Activated T-cell treated with anti-CD3 and anti-CD28 coated beads for 24 hours (primary cell): Measurements from ENCODE around the gene RNF212.
"Not testable (repeated sequence)": the region's sequence is repeated elsewhere in the genome, so short reads cannot be mapped to it uniquely, and the experiment has no call there.

Source experiments
- DNase-seq: peaks from one replicate; pipeline ENCODE4 v3.0.0-alpha.2; 2020; ENCODE audit warnings: low read depth

The RNF212 gene

DNA sequence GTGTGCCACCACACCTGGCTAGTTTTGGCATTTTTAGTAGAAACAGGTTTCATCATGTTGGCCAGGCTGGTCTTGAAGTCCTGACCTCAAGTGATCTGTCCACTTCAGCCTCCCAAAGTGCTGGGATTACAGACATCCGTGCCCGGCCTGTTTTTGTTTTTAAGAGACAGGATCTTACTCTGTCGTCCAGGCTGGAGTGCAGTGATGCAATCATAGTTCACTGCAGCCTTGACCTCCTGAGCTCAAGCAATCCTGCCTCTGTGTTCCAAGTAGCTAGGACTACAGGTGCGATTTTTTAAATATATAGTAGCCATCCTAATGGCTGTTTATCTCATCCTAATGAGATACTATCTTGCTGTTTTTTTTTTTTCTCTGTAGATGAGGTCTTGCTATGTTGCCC, 47.6 kb downstream of the RNF212 start:
- DNase-seq, result no peak

DNA sequence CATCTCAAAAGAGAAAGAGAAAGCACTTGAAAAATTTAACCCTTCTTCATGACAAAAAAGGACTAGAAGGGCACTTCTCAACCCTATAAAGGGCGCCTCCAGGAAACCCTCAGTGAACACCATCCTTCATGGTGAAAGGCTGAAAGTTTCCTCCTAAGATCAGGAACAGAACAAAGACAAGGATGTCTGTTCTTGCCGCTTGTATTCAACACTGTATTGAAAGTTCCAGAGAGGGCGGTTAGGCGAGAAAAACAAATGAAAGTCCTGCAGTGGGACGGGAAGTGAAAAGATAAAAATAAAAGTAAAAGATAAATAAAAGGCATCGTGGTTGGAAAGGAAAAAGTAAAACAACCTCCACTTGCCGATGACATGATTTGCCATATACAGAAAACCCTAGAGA, 50.9 kb downstream of the RNF212 start:
- no peak for DNase-seq

DNA sequence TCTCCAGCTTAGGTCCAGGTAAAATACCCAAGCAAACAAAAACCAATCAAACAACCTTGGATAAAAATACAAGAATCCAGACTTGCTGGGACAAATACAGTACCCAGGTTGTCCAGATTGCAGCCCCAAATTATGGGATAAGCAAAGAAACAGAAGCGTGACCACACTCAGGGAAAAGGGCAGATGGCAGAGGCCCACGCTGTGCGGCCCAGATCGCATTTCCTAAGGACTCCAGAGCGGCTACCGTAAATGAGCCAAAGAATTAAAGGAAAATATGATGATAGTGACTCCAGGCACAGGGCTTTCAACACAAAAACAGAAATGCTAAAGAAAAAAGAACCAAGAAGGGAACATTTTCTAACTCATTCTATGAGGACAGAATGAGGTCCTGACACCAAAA, 51.6 kb downstream of the RNF212 start:
- no peak for DNase-seq

DNA sequence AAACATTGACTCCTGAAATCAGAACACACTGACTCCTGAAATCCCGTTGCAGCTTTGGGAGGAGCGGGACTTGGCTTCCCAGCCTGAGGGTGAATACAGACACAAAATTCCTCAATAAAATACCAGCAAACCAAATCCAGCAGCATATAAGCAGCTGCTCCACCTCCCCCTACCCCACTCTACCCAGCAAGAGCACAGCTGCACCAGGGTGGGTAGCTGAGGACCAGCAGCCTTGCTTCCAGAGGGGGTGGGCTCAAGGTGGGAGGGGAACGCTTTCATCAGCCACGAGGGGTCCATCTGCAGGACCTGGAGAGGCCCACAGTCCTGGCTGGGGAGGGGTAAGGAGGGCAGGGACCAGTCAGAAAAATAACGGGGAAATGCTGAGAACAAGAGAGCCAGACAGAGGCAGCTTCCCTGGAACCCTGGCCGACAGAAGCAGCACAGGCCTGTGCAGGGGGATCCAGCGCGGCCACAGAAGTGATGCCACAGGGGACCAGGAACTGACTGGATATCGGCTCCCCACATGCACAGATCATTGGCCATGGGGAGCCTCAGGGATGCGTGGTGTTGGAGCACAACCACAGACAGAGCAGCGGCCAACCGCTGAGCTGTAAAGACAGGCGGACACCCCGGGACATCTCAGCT, 52.2 kb downstream of the RNF212 start:
- no peak for DNase-seq

DNA sequence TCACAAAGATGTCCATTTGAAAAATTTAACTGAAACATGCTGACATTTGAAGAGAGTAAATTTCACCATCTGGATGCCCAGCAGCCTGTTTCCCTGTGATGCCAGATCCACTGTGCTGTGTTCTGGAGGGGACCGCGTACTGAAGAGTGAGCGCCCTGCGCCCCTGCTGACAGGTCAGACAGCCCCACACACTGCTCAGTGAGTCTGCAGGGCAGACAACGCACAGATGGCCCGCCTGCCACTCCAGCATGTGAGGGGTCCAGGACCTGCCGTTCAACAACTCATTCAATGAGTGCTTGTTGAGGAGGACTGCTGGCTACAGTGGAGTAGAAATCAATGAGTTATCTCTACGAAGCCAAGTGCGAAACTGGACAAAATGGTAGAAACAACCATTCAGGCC, 52.7 kb downstream of the RNF212 start:
- DNase-seq, result no peak

DNA sequence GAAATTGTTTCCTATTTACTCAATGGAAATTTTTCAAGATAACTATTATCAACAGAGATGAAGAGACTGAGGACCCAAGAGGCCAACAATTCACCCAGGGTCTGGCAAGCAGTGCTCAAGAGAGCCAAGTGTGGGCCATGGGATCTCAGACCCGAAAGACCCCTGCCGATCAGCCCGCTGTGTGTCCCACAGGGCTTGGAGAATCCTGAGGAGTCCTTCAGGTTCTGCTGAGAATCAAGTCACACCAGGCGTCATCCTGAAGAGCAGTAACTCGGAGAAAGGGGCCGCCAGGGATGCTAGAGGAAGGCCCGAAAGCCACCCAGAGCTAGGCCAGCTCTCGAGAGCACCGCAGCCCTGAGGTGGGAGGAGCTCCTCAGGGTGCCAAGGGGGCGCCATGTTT, 53.2 kb downstream of the RNF212 start:
- DNase-seq, result no peak

DNA sequence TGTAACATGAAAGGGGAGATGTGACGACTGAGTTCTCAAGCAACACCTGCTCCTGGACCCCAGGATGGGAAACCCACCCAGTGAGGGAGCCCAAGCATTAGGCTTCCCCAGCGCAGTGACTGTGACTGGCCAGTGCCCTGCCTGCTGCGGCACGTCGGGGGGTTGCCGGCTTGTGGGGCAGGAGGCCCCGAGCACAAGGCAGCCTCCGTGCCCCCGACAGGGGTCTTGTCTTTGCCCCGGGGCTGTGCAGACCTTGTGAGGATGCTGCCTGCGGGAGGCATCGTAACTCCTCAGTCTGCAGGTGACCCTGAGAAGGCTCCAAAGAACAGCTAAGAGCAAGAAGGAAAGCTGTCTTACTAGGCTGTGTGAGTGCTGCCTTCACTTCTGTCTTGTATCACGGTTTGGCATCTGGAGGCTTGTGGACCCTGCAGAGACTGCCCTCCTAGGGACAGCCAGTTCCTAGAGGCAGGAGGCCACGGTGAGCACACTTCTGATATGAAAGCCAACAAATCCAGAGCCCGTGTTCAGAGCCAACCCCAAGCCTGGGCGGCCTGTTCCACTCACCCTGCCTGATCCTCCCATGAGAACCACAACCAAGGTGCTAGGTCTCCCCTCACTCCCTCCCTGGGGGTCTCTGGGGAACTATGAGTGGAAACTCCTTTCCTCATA, 54.2 kb downstream of the RNF212 start:
- no peak for DNase-seq

DNA sequence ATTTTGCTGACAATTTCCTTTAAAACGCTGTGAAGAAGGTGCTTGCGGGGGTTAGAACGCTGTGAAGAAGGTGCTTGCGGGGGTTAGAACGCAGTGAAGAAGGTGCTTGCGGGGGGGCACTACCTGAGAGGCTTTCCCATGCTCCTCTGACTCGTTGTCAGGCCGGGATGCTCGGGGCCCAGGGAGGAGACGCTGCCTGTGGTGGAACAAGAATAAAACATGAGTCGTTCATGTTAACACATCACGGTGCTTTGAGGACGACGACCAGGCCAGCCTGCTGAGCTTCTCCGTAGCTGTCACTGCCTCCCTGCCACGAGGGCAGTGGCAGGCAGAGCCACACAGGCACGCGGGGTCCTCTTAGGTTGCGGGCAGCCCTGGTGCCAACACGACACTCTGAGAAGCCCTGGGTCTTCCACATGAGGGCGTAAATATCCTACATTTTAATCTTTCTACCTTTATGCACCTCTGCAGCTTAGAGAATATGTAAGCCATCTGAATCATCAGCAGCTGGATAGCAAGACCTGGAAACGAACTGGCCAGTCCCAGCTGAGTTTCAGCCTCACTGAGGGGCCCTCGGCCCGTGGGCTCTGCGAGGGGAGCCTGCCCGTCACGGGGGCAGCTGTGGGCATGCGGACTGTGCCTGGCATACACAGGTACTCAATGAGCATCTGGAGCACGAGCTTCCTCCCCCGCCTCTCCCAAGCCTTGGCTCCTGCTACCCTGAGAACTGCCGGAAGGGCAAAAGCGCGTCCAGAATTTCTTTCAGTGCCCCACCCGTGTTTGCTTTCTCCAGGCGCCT, 55.0 kb downstream of the RNF212 start:
- DNase-seq, result no peak

DNA sequence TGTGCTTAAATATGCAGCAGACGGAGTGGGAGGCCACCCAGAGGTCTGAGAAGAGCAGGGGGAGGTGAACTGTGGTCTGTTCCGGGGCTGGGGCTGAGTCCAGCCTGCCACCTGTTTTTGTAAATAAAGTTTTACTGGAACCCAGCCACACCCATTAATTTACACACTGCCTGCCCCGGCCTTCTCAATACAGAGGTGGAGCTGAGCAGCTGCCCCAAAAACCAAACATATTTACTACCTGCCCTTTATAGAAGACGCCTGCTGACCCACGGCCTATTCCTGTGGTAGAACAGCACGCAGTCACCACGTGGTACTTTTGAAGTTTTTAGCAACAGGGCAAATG, 56.0 kb downstream of the RNF212 start:
- DNase-seq, result no peak

DNA sequence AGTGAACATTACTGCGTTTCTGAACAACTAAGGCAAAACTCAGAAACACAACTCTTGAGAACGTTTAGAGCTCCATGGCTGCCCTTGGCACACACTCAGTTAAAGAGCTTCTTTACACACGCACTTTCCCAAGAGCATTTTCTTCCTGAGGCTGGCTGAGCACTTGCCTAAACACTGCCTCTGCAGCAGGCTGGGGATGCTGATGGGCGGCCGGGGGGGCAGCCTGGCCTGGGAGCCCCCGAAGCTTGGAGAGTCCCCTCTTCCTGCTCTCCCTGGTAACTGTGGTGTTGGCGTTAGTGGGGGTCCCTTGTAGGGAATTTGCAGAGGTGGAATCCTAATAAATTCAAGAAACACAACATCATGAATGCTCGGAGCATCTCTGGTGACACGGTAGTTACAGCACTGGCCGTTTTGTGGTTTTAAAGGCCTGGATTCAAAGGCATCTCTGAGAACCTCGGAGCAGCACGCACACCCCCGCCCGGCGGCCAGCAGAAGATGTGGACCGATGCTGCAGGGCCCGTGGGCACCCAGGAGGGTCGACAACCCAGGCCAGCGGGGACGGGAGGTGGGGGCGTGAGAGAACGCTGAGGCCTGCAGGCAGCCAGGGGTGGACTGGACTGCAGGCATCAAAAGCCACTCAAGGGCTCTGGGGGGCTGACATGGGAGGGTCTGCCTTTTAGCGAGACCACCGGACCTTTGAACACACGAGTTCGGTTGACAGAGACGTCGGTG, 56.5 kb downstream of the RNF212 start:
- no peak for DNase-seq

DNA sequence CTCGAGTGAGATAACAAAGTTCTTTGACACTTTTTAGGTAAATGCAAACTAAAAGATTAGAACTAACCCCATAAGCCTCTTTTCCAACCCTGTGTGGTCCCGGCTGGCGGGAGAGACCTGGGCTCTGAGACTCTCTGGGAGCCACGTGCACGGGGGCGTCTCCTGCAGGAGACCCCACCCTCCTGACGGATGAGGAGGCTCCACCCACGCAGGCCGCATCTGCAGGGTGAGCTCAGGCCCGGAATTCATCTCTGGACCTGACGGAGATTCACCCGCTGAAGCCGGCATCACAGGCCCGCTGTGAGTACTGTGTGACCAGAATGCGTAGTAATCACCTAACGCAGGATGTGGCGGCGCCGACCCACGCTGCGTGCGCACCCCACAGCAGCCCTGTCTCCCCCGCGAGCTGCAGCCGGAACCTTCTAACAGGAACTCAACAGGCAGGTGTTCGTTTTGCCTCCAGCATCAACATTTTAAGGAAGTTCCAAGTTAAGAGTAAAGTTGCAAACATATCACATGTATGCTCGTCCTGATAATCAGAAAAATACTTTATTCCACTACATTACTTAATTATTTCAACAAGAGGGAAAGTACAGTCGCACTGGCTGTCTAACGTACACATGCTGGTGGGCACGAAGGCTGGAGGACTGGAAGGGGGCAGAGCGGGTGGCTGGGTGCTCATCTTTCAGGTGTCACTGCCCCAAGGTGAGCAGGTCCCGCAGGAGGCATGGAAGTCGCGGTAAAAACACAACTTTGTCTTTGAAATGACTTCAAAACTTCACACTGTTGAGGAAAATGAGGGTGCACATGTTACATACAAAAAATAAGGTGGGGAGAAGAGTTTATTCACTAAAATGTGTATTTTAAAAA, 57.4 kb downstream of the RNF212 start:
- peak; percentile 64 for DNase-seq

DNA sequence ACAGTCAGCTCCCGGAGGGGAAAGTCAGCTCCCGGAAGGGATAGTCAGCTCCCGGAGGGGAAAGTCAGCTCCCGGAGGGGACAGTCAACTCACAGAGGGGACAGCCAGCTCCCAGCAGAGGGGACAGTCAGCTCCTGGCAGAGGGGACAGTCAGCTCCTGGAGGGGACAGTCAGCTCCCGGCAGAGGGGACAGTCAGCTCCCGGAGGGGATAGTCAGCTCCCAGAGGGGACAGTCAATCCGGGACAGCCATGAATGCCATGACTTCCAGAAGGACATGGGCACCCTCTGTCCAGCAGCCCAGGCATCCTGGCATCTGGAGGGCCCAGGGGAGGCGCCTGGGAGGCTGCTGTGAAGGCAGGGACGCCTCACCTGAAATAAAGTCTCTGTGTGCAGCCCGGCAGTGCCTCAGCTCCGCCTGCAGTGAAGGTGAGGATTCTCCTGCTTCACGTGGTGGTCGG, 58.1 kb downstream of the RNF212 start:
- DNase-seq, result not testable (repeated sequence)

DNA sequence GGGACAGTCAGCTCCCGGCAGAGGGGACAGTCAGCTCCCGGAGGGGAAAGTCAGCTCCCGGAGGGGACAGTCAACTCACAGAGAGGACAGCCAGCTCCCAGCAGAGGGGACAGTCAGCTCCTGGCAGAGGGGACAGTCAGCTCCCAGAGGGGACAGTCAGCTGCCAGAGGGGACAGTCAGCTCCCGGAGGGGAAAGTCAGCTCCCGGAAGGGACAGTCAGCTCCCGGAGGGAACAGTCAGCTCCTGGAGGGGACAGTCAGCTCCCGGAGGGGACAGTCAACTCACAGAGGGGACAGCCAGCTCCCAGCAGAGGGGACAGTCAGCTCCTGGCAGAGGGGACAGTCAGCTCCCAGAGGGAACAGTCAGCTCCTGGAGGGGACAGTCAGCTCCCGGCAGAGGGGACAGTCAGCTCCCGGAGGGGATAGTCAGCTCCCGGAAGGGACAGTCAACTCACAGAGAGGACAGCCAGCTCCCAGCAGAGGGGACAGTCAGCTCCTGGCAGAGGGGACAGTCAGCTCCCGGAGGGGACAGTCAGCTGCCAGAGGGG, 58.6 kb downstream of the RNF212 start:
- not testable (repeated sequence) for DNase-seq

DNA sequence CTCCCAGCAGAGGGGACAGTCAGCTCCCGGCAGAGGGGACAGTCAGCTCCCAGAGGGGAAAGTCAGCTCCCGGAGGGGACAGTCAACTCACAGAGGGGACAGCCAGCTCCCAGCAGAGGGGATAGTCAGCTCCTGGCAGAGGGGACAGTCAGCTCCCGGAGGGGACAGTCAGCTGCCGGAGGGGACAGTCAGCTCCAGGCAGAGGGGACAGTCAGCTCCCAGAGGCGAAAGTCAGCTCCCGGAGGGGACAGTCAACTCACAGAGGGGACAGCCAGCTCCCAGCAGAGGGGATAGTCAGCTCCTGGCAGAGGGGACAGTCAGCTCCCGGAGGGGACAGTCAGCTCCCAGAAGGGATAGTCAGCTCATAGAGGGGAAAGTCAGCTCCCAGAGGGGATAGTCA, 59.5 kb downstream of the RNF212 start:
- DNase-seq, result not testable (repeated sequence)

DNA sequence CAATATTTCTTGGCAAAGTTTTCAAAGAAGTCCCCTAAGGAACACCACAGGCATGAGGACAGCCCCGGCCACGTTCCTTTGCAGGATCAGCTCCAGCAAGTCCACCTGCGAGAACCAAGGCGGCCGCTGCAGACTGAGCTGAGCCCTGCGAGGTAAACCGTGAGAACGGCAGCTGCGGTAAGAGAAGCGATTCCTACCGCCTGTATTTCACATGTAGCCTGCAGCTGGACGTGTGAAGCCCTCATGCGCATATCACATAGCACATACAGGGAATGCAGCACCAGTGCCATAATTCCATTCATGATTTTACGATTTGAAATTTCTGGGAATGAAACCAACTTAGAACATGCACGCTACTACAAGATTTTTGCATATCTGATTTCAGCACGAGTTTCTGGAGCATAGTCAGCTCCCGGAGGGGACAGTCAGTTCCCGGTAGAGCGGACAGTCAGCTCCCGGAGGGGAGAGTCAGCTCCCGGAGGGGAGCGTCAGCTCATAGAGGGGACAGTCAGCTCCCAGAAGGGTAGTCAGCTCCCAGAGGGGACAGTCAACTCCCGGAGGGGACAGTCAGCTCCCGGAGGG, 60.2 kb downstream of the RNF212 start:
- DNase-seq, result no peak

DNA sequence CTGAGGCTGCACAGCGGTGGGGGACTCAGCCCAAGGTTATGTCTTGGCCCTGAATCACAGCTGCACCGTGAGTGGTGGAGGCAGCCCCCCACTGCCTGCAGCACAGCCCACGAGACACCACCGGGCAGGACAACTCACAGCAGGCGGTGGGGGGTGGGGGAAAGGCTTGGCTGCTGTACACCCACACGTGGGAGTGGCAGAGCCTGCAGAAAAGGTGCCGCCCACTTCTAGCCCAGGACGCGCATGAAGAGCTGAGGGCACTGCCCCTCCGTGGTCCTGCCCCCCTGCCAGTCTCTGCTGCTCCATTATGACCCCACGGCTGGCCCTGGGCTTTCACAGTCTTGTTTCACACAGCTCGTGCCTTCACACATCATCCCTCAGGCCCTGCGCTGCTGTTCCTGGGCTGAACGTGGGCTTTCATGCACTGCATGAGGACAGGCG, 61.1 kb downstream of the RNF212 start:
- no peak for DNase-seq

DNA sequence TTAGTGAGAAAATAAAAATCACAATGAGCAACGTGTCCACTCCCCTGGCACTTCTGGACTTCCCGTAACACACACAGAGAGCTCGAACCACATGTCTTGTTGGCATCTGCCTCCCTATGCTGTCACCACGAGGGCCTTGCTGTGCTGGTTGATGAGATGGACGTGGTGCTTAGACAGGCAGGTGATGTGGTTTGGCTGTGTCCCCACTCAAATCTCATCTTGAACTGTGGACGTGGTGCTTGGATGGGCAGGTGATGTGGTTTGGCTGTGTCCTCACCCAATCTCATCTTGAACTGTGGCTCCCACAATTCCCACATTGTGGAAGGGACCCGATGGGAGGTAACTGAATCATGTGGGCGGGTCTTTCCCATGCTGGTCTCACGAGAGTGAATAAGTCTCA, 61.9 kb downstream of the RNF212 start:
- DNase-seq, result no peak

DNA sequence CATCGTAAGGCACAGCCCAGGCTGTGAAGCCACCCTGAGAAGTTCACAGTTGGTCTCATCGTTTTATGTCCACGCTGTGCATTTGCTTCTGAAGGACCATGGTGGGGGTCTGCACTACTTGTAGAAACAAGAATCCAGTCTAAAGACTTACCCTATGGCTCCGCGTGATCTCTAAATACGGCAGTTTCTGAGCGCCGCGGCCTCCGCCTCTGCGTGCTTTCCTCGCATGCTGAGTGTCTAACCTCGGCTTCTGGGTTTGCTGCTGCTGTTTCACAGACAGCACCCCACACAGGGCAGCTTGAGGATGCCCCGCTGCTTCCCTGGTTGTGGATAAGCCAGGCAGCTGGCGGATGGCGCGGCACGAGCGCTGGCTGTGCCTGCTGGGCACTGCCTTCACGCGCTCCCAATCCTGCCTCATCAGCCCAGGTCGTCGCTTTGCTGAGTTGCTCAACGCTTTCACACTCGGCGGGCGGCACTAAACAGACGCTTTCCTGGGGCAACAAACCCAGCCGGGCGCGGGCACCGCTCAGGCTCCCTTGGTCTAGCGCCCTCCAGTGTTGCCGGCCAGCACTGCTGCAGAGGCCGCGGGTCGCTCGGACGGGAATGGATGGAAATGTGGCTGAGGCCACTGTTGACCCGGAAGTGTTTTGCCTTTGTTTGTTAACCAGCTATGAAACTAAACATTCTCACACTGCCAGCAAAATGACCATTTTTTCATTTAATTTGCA, 62.7 kb downstream of the RNF212 start:
- DNase-seq, result no peak

DNA sequence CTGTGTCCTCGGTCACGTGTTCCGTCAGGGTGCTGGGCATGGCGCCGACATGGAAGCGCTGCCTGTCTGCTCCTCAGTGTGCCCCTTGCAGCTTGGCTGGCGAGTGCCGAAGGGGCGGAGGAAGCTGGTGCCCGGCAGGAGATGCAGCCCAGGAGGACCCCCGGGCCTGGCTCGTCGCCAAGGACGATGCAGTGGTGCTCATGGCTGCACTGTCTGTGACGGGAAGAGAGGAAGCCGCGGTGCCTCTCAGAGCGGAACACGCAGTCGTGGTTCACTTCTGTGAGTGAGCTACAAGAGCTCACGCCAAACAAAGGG, 63.8 kb downstream of the RNF212 start:
- no peak for DNase-seq
